H1 (cell line): ENCODE measurements around the gene CELF2. TPM values are rescaled to one million over a fixed set of nuclear protein-coding genes. Genes with fewer than 3 reads are reported as not detected.

Source experiments
- CBX5 ChIP-seq: fragments of 300-800, 300-1000 bp; sonication (generic); IDR thresholded peaks from 2 replicates; pipeline ENCODE4 v1.7.1; 2016; ENCODE audit warnings: antibody characterized with exemption, low read length, low read depth
- CBX8 ChIP-seq: fragments of 300-800, 300-1000 bp; sonication (generic); IDR thresholded peaks from 2 replicates; pipeline ENCODE4 v1.7.1; 2016; ENCODE audit warnings: low read depth, low read length, borderline replicate concordance
- SAP30 ChIP-seq: fragments of 300-600 bp; sonication (generic); IDR thresholded peaks from 2 replicates; pipeline ENCODE4 v1.7.1; 2012; ENCODE audit warnings: low read length, moderate library complexity, mild to moderate bottlenecking, inconsistent platforms; ENCODE audit not compliant: insufficient read depth, insufficient replicate concordance
- SIRT6 ChIP-seq: IDR thresholded peaks from one replicate; pipeline ENCODE4 v1.7.1; 2012; ENCODE audit warnings: low read length, inconsistent platforms
- TAF7 ChIP-seq: optimal IDR thresholded peaks from 2 replicates; pipeline ENCODE3; 2011; ENCODE audit warnings: low read depth, mild to moderate bottlenecking, inconsistent platforms, low read length, moderate library complexity, borderline replicate concordance
- polyA plus RNA-seq, 7 experiments: library from polyadenylated mRNA; depleted of rRNA in 3 of 7; stranded (reverse) in 5 of 7; unstranded in 2 of 7; fragments of >200 nt in 5 of 7; fragments of 200-250 nt in 2 of 7; gene quantifications; 1 replicate in 5 of 7; 2 replicates in 1 of 7; 4 replicates in 1 of 7; pipeline versions ENCODE4 v1.2.1 to v1.2.3, GENCODE V29; 2011 to 2013; ENCODE audit warnings: missing spikeins in 2 of 7, mixed read lengths in 2 of 7
- total RNA-seq: library from RNA; stranded (reverse); fragmentation: NEBNext Ultra II Directional; extraction: Animal tissue kit (Norgen Biotek cat#: 25700); gene quantifications from 2 replicates; pipeline ENCODE4 v1.2.1, GENCODE V29; 2021
- TF ChIP-seq, protein P1 (sequence below): fragments of 300-600 bp; sonication (generic); IDR thresholded peaks from 2 replicates; pipeline ENCODE4 v1.7.1; 2012; ENCODE audit warnings: low read length, moderate library complexity, mild to moderate bottlenecking, inconsistent platforms; ENCODE audit not compliant: insufficient replicate concordance
- TF ChIP-seq, protein P2 (sequence below): IDR thresholded peaks from 2 replicates; pipeline ENCODE4 v1.6.1; 2012; ENCODE audit warnings: low read length, inconsistent platforms
- TF ChIP-seq, protein P3 (sequence below): IDR thresholded peaks from 2 replicates; pipeline ENCODE4 v1.6.1; 2012; ENCODE audit warnings: inconsistent platforms

The CELF2 gene
- total and polyA plus RNA-seq, 2 of the 8 experiments (the other 6 are each of a cell fraction or from before 2014, with no cell fraction given), result 18.3 to 22.7 TPM

DNA sequence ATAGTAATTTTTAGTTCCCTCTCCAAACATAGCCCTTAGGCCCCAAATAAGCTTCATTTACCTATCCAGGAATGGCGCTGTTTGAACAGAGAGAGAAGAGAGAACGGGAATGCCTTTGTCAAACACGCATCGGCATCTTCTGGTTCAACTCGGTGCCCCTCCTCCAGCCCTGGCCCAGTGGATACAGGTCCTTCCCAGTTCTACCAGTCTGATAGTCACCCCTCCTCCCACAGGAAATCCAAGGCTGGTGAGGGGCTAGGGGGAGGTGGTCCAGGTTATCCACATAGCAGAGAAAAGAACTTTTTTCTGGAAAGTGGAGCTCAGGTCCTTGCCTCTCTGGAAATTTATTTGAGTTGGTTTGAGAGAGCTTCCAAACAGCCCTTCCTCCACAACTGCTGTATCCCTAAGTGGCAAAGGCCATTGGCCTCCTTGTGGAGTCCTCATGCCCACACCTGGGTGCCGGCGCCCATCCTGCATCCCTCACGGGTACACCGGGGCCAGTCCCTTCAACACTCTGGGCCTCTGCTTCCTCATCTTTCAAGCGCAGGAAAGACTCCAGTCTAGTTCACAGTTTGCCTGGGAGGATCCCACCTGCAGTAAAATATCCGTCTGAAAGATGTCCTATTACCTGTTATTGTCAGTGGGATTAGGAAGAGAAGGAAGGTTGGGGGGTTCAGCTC, 287.4 kb downstream of the CELF2 start (continued):
- TF ChIP-seq, protein P1, sequence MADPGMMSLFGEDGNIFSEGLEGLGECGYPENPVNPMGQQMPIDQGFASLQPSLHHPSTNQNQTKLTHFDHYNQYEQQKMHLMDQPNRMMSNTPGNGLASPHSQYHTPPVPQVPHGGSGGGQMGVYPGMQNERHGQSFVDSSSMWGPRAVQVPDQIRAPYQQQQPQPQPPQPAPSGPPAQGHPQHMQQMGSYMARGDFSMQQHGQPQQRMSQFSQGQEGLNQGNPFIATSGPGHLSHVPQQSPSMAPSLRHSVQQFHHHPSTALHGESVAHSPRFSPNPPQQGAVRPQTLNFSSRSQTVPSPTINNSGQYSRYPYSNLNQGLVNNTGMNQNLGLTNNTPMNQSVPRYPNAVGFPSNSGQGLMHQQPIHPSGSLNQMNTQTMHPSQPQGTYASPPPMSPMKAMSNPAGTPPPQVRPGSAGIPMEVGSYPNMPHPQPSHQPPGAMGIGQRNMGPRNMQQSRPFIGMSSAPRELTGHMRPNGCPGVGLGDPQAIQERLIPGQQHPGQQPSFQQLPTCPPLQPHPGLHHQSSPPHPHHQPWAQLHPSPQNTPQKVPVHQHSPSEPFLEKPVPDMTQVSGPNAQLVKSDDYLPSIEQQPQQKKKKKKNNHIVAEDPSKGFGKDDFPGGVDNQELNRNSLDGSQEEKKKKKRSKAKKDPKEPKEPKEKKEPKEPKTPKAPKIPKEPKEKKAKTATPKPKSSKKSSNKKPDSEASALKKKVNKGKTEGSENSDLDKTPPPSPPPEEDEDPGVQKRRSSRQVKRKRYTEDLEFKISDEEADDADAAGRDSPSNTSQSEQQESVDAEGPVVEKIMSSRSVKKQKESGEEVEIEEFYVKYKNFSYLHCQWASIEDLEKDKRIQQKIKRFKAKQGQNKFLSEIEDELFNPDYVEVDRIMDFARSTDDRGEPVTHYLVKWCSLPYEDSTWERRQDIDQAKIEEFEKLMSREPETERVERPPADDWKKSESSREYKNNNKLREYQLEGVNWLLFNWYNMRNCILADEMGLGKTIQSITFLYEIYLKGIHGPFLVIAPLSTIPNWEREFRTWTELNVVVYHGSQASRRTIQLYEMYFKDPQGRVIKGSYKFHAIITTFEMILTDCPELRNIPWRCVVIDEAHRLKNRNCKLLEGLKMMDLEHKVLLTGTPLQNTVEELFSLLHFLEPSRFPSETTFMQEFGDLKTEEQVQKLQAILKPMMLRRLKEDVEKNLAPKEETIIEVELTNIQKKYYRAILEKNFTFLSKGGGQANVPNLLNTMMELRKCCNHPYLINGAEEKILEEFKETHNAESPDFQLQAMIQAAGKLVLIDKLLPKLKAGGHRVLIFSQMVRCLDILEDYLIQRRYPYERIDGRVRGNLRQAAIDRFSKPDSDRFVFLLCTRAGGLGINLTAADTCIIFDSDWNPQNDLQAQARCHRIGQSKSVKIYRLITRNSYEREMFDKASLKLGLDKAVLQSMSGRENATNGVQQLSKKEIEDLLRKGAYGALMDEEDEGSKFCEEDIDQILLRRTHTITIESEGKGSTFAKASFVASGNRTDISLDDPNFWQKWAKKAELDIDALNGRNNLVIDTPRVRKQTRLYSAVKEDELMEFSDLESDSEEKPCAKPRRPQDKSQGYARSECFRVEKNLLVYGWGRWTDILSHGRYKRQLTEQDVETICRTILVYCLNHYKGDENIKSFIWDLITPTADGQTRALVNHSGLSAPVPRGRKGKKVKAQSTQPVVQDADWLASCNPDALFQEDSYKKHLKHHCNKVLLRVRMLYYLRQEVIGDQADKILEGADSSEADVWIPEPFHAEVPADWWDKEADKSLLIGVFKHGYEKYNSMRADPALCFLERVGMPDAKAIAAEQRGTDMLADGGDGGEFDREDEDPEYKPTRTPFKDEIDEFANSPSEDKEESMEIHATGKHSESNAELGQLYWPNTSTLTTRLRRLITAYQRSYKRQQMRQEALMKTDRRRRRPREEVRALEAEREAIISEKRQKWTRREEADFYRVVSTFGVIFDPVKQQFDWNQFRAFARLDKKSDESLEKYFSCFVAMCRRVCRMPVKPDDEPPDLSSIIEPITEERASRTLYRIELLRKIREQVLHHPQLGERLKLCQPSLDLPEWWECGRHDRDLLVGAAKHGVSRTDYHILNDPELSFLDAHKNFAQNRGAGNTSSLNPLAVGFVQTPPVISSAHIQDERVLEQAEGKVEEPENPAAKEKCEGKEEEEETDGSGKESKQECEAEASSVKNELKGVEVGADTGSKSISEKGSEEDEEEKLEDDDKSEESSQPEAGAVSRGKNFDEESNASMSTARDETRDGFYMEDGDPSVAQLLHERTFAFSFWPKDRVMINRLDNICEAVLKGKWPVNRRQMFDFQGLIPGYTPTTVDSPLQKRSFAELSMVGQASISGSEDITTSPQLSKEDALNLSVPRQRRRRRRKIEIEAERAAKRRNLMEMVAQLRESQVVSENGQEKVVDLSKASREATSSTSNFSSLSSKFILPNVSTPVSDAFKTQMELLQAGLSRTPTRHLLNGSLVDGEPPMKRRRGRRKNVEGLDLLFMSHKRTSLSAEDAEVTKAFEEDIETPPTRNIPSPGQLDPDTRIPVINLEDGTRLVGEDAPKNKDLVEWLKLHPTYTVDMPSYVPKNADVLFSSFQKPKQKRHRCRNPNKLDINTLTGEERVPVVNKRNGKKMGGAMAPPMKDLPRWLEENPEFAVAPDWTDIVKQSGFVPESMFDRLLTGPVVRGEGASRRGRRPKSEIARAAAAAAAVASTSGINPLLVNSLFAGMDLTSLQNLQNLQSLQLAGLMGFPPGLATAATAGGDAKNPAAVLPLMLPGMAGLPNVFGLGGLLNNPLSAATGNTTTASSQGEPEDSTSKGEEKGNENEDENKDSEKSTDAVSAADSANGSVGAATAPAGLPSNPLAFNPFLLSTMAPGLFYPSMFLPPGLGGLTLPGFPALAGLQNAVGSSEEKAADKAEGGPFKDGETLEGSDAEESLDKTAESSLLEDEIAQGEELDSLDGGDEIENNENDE, result no peak
- TF ChIP-seq SIRT6 (no peak), TAF7 (no peak), CBX5 (no peak), CBX8 (no peak), SAP30 (no peak)
- TF ChIP-seq, protein P2, sequence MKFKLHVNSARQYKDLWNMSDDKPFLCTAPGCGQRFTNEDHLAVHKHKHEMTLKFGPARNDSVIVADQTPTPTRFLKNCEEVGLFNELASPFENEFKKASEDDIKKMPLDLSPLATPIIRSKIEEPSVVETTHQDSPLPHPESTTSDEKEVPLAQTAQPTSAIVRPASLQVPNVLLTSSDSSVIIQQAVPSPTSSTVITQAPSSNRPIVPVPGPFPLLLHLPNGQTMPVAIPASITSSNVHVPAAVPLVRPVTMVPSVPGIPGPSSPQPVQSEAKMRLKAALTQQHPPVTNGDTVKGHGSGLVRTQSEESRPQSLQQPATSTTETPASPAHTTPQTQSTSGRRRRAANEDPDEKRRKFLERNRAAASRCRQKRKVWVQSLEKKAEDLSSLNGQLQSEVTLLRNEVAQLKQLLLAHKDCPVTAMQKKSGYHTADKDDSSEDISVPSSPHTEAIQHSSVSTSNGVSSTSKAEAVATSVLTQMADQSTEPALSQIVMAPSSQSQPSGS, result no peak
- TF ChIP-seq, protein P3, sequence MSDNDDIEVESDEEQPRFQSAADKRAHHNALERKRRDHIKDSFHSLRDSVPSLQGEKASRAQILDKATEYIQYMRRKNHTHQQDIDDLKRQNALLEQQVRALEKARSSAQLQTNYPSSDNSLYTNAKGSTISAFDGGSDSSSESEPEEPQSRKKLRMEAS, result no peak
